Heart left ventricle (tissue), 13 donors: ENCODE data around the gene STX8.

Source experiments
- POLR2A ChIP-seq, 2 donors: fragments of 450-650 bp; IDR thresholded peaks; one replicate each; pipeline ENCODE4 v1.6.1; 2017; ENCODE audit warnings: antibody characterized with exemption in 2 of 2, mild to moderate bottlenecking in 2 of 2, moderate library complexity in 2 of 2
- TF ChIP-seq, protein P1 (sequence below), 12 donors: fragments of 200-600 bp; sonication (generic) in 4 of 12; IDR thresholded peaks; one replicate each; pipeline versions ENCODE4 v1.5.0 to v1.8.0; 2018 to 2022; ENCODE audit warnings: antibody characterized with exemption in 12 of 12, mild to moderate bottlenecking in 5 of 12
- donor health status: ischemic (EF 13 %, LVEDD 7.1; RV severe dilation, severe dysfunction).
- donor health status: DM: no; HTN: yes; CAD: no.
- donor health status: DM: no; HTN: no; CAD: no.
- donor health status: ischemic (EF 25% LVEDD 6.9; RV normal size, moderate dysfunction).
- donor health status: ischemic (EF 25% LVEDD 5.7; RV mildly dilated, moderate dysfunction).
- donor health status: ischemic (EF 35%, LVEDD 5.7; RV mildly dilated, moderate dysfunction).
- donor health status: nonischemic (EF 11% LVEDD 7.7; RV severe dilation, severe dysfunction).
- donor health status: DM: yes; HTN: yes; CAD: no.
- donor health status: PGD.
- donor health status: ischemic (EF 29% LVEDD 5.4; RV normal size, mild dysfunction).
- donor health status: nonischemic (EF 23%, LVEDD 6.1; RV moderate dilation, normal function).

GRCh38 chr17:9329251-9329921, 246.2 kb downstream of the STX8 start:
- TF ChIP-seq, protein P1, sequence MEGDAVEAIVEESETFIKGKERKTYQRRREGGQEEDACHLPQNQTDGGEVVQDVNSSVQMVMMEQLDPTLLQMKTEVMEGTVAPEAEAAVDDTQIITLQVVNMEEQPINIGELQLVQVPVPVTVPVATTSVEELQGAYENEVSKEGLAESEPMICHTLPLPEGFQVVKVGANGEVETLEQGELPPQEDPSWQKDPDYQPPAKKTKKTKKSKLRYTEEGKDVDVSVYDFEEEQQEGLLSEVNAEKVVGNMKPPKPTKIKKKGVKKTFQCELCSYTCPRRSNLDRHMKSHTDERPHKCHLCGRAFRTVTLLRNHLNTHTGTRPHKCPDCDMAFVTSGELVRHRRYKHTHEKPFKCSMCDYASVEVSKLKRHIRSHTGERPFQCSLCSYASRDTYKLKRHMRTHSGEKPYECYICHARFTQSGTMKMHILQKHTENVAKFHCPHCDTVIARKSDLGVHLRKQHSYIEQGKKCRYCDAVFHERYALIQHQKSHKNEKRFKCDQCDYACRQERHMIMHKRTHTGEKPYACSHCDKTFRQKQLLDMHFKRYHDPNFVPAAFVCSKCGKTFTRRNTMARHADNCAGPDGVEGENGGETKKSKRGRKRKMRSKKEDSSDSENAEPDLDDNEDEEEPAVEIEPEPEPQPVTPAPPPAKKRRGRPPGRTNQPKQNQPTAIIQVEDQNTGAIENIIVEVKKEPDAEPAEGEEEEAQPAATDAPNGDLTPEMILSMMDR (IDR thresholded peaks at IDR 0.05) = no peak
- TF ChIP-seq POLR2A (IDR thresholded peaks at IDR 0.05) = no peak
